H1 (cell line): ENCODE measurements around the gene ADK. TPM values are rescaled to one million over a fixed set of nuclear protein-coding genes. Genes with fewer than 3 reads are reported as not detected.

Experiments used
- CTCF ChIA-PET: fragments of 300-600 bp; sonication (Branson Sonifier 250); formaldehyde crosslinking; loops from one replicate; lab custom pipeline; 2021; ENCODE audit not compliant: partially characterized antibody; lab: Charles Lee
- POLR2A ChIA-PET: fragments of 300-600 bp; sonication (Branson Sonifier 250); formaldehyde crosslinking; loops from one replicate; lab custom pipeline; 2021; ENCODE audit warnings: inconsistent platforms; ENCODE audit not compliant: partially characterized antibody; lab: Charles Lee
- DNase-seq, 2 experiments: peaks; one replicate each; pipeline versions ENCODE4 v3.0.0 to v3.0.0-alpha.2; 2010 to 2022; ENCODE audit warnings: low spot score in 2 of 2, low read depth in 1 of 2, mixed read lengths in 1 of 2
- FAIRE-seq: peaks from 2 replicates; lab custom pipeline; 2011; peaks lifted over from hg19 to GRCh38; lab: Jason Lieb, UNC
- H2AFZ ChIP-seq: 2 replicates; pipeline ENCODE4 v1.8.1; 2012; ENCODE audit warnings: low read length, inconsistent platforms
- H2AK5ac ChIP-seq: 2 replicates; pipeline ENCODE4 v1.6.1; 2013; ENCODE audit warnings: low read depth, low read length
- H2BK120ac ChIP-seq: replicated peaks from 2 replicates; pipeline ENCODE3; 2013; ENCODE audit warnings: low read depth, low read length, inconsistent platforms
- H2BK12ac ChIP-seq: 2 replicates; pipeline ENCODE4 v1.6.1; 2013; ENCODE audit warnings: low read depth, low read length
- H2BK15ac ChIP-seq: 2 replicates; pipeline ENCODE4 v1.6.1; 2013; ENCODE audit warnings: low read length
- H2BK20ac ChIP-seq: 2 replicates; pipeline ENCODE4 v1.6.1; 2013; ENCODE audit warnings: low read length
- H2BK5ac ChIP-seq: 2 replicates; pipeline ENCODE4 v1.6.1; 2013; ENCODE audit warnings: low read depth, low read length
- H3K14ac ChIP-seq: 2 replicates; pipeline ENCODE4 v1.6.1; 2013; ENCODE audit warnings: inconsistent platforms; ENCODE audit not compliant: insufficient read length
- H3K18ac ChIP-seq: 2 replicates; pipeline ENCODE4 v1.6.1; 2013; ENCODE audit warnings: low read length; ENCODE audit errors: extremely low read depth
- H3K23ac ChIP-seq: 2 replicates; pipeline ENCODE4 v1.6.1; 2013; ENCODE audit warnings: inconsistent platforms; ENCODE audit not compliant: insufficient read length
- H3K23me2 ChIP-seq: 2 replicates; pipeline ENCODE4 v1.6.1; 2013; ENCODE audit warnings: low read depth, low read length
- H3K27ac ChIP-seq: 2 replicates; pipeline ENCODE4 v1.6.1; 2011; ENCODE audit warnings: low read depth, low read length, inconsistent platforms
- H3K27me3 ChIP-seq, 4 experiments: replicated peaks in 1 of 4; 1 replicate in 1 of 4; 2 replicates in 3 of 4; pipeline versions ENCODE4 v1.6.1 to v1.8.1; 2011 to 2013; ENCODE audit warnings: low read length in 3 of 4, mild to moderate bottlenecking in 3 of 4, inconsistent platforms in 2 of 4, mixed read lengths in 2 of 4, moderate library complexity in 1 of 4; ENCODE audit not compliant: control insufficient read depth in 3 of 4, insufficient read depth in 3 of 4; ENCODE audit errors: extremely low read depth in 1 of 4
- H3K36me3 ChIP-seq, 4 experiments: 2 replicates each; pipeline versions ENCODE4 v1.6.1 to v1.8.1; 2011 to 2013; ENCODE audit warnings: mild to moderate bottlenecking in 4 of 4, low read length in 3 of 4, moderate library complexity in 2 of 4, control low read depth in 1 of 4, inconsistent platforms in 1 of 4; ENCODE audit not compliant: insufficient read depth in 4 of 4, control insufficient read depth in 2 of 4
- H3K4ac ChIP-seq: replicated peaks from 2 replicates; pipeline ENCODE3; 2013; ENCODE audit warnings: low read length, low read depth, mixed read lengths, inconsistent platforms; ENCODE audit not compliant: insufficient read length
- H3K4me1 ChIP-seq, 4 experiments: replicated peaks in 1 of 4; 1 replicate in 1 of 4; 2 replicates in 3 of 4; pipeline versions ENCODE4 v1.6.1 to v1.8.1; 2011 to 2013; ENCODE audit warnings: low read length in 3 of 4, inconsistent platforms in 2 of 4, mixed read lengths in 1 of 4; ENCODE audit not compliant: insufficient read depth in 4 of 4, control insufficient read depth in 3 of 4
- H3K4me2 ChIP-seq, 2 experiments: 2 replicates each; pipeline versions ENCODE4 v1.6.1 to v1.8.1; 2011 to 2013; ENCODE audit warnings: low read depth in 2 of 2, low read length in 2 of 2, control low read depth in 1 of 2, inconsistent platforms in 1 of 2, mild to moderate bottlenecking in 1 of 2; ENCODE audit not compliant: insufficient read depth in 1 of 2
- H3K4me3 ChIP-seq, 4 experiments: fragments of 200-600, 300-600 bp in 1 of 4; sonication (generic), shearing (Covaris generic), sonication (Bioruptor Twin) in 1 of 4; 2 replicates each; pipeline versions ENCODE4 v1.5.1 to v1.8.1; 2011 to 2016; ENCODE audit warnings: low read length in 4 of 4, low read depth in 3 of 4, control low read depth in 2 of 4, inconsistent platforms in 2 of 4, mild to moderate bottlenecking in 2 of 4, mixed read lengths in 1 of 4, moderate library complexity in 1 of 4; ENCODE audit not compliant: insufficient read depth in 2 of 4; ENCODE audit errors: extremely low read depth in 1 of 4
- H3K56ac ChIP-seq: replicated peaks from 2 replicates; pipeline ENCODE3; 2013; ENCODE audit warnings: low read depth, mild to moderate bottlenecking, mixed read lengths, low read length, inconsistent platforms; ENCODE audit not compliant: insufficient read length
- H3K79me1 ChIP-seq: 2 replicates; pipeline ENCODE4 v1.6.1; 2013; ENCODE audit warnings: low read depth, low read length, control low read depth
- H3K79me2 ChIP-seq, 2 experiments: 2 replicates each; pipeline versions ENCODE4 v1.6.1 to v1.8.1; 2012 to 2013; ENCODE audit warnings: low read length in 2 of 2, mild to moderate bottlenecking in 2 of 2, inconsistent platforms in 1 of 2; ENCODE audit not compliant: insufficient read depth in 2 of 2, control insufficient read depth in 1 of 2
- H3K9ac ChIP-seq, 4 experiments: replicated peaks in 1 of 4; 1 replicate in 1 of 4; 2 replicates in 3 of 4; pipeline versions ENCODE4 v1.6.1 to v1.8.1; 2011 to 2013; ENCODE audit warnings: low read depth in 3 of 4, low read length in 3 of 4, control low read depth in 2 of 4, mild to moderate bottlenecking in 2 of 4, moderate library complexity in 2 of 4, inconsistent platforms in 1 of 4; ENCODE audit errors: extremely low read depth in 1 of 4
- H3K9me3 ChIP-seq, 2 experiments: 2 replicates each; pipeline versions ENCODE4 v1.6.1 to v1.8.1; 2012 to 2013; ENCODE audit warnings: mild to moderate bottlenecking in 2 of 2, moderate library complexity in 2 of 2, control low read depth in 1 of 2, inconsistent platforms in 1 of 2, low read depth in 1 of 2, low read length in 1 of 2, mixed read lengths in 1 of 2; ENCODE audit not compliant: insufficient read depth in 2 of 2
- H4K20me1 ChIP-seq, 2 experiments: replicated peaks in 1 of 2; 2 replicates each; pipeline versions ENCODE3 to v1.8.1; 2011 to 2013; ENCODE audit warnings: inconsistent platforms in 2 of 2, low read length in 2 of 2, mild to moderate bottlenecking in 1 of 2; ENCODE audit not compliant: insufficient read depth in 2 of 2, control insufficient read depth in 1 of 2
- H4K5ac ChIP-seq: 2 replicates; pipeline ENCODE4 v1.6.1; 2013; ENCODE audit warnings: low read length, low read depth, mixed read lengths, inconsistent platforms; ENCODE audit not compliant: insufficient read length
- H4K8ac ChIP-seq: 2 replicates; pipeline ENCODE4 v1.8.0; 2013; ENCODE audit warnings: mild to moderate bottlenecking, moderate library complexity, low read length, inconsistent platforms; ENCODE audit not compliant: insufficient read depth; ENCODE audit errors: extremely low read depth
- H4K91ac ChIP-seq: replicated peaks from 2 replicates; pipeline ENCODE3; 2013; ENCODE audit warnings: low read length, mixed read lengths, inconsistent platforms; ENCODE audit not compliant: insufficient read length
- CBX5 ChIP-seq: fragments of 300-800, 300-1000 bp; sonication (generic); IDR thresholded peaks from 2 replicates; pipeline ENCODE4 v1.7.1; 2016; ENCODE audit warnings: antibody characterized with exemption, low read length, low read depth
- CTBP2 ChIP-seq: IDR thresholded peaks from 2 replicates; pipeline ENCODE4 v1.7.0; 2011; ENCODE audit warnings: borderline replicate concordance, mild to moderate bottlenecking, moderate library complexity, mixed read lengths, low read length; ENCODE audit not compliant: insufficient read depth, insufficient read length
- HDAC2 ChIP-seq, 2 experiments: fragments of 300-600 bp in 1 of 2; sonication (generic) in 1 of 2; IDR thresholded peaks; 2 replicates each; pipeline ENCODE4 v1.6.1; 2011 to 2012; ENCODE audit warnings: low read depth in 2 of 2, low read length in 2 of 2, mild to moderate bottlenecking in 2 of 2, moderate library complexity in 2 of 2, borderline replicate concordance in 1 of 2, inconsistent platforms in 1 of 2
- NANOG ChIP-seq: IDR thresholded peaks from 2 replicates; pipeline ENCODE4 v1.6.1; 2011; ENCODE audit warnings: low read length, low read depth, mild to moderate bottlenecking, inconsistent platforms; ENCODE audit not compliant: insufficient read depth, poor library complexity, severe bottlenecking
- TCF12 ChIP-seq: IDR thresholded peaks from 2 replicates; pipeline ENCODE4 v1.6.1; 2011; ENCODE audit warnings: low read depth, mild to moderate bottlenecking, low read length
- ZNF274 ChIP-seq: IDR thresholded peaks from 2 replicates; pipeline ENCODE4 v1.7.0; 2012; ENCODE audit warnings: low read length, borderline replicate concordance; ENCODE audit errors: extremely low read depth
- WGBS, 2 experiments: shearing (Covaris generic) in 1 of 2; methylation state at CpG; one replicate each; pipeline versions ENCODE4 v1.1.6 to v1.1.7; 2013 to 2015; ENCODE audit warnings: low lambda C conversion rate in 2 of 2, mixed read lengths in 2 of 2, inconsistent platforms in 1 of 2, low coverage in 1 of 2, missing lambda C conversion rate in 1 of 2; ENCODE audit not compliant: insufficient replicate concordance in 2 of 2, insufficient coverage in 1 of 2, insufficient read length in 1 of 2; ENCODE audit errors: extremely low coverage in 1 of 2, missing lambda C conversion rate in 1 of 2; 5-methylcytosine and 5-hydroxymethylcytosine counted together
- polyA plus RNA-seq, 7 experiments: library from polyadenylated mRNA; depleted of rRNA in 3 of 7; stranded (reverse) in 5 of 7; unstranded in 2 of 7; fragments of >200 nt in 5 of 7; fragments of 200-250 nt in 2 of 7; gene quantifications; 1 replicate in 5 of 7; 2 replicates in 1 of 7; 4 replicates in 1 of 7; pipeline versions ENCODE4 v1.2.1 to v1.2.3, GENCODE V29; 2011 to 2013; ENCODE audit warnings: missing spikeins in 2 of 7, mixed read lengths in 2 of 7
- total RNA-seq: library from RNA; stranded (reverse); fragmentation: NEBNext Ultra II Directional; extraction: Animal tissue kit (Norgen Biotek cat#: 25700); gene quantifications from 2 replicates; pipeline ENCODE4 v1.2.1, GENCODE V29; 2021

Gene ADK
- total and polyA plus RNA-seq, 2 of the 8 experiments (the other 6 are each of a cell fraction or from before 2014, with no cell fraction given) = 12.3 to 42.4 TPM

- ChIA-PET CTCF (interaction anchor here (1.3 kb wide), 1 partner anchor 68 kb away, joined by 3 read pairs; no protein-coding TSS in a partner anchor), POLR2A (interaction anchor here (0.8 to 1.6 kb wide), 2 partner anchors 33 to 35 kb away, joined by 3 to 5 read pairs; no protein-coding TSS in a partner anchor)
- Histone ChIP-seq H3K14ac (no peak overlapping the region), H4K91ac (no peak overlapping the region), H3K79me1 (peaks cover 2% of the 10 kb centered on the region), H2BK15ac (no peak overlapping the region), H3K9ac (no peak overlapping the region), H2BK5ac (no peak overlapping the region), H4K5ac (no peak overlapping the region), H3K36me3 (no peaks in the 10 kb centered on the region), H4K8ac (no peak overlapping the region), H3K4ac (no peak overlapping the region), H3K23me2 (peaks cover 6% of the 10 kb centered on the region), H3K9me3 (no peaks in the 10 kb centered on the region), H3K4me2 (no peak overlapping the region), H2BK20ac (no peak overlapping the region), H3K18ac (no peak overlapping the region), H2AK5ac (no peak overlapping the region), H3K56ac (no peak overlapping the region), H2BK120ac (no peak overlapping the region), H3K23ac (no peak overlapping the region), H2BK12ac (no peak overlapping the region), H2AFZ (no peak overlapping the region), H4K20me1 (peaks cover 1 to 5% of the 10 kb centered on the region in 2 experiments), H3K4me3 (no peak overlapping the region), H3K4me1 (peaks cover 0 to 2% (median under 1%) of the 10 kb centered on the region in 4 experiments; a peak in 1 of 7 replicates), H3K27ac (no peak overlapping the region), H3K27me3 (no peaks in the 10 kb centered on the region), H3K79me2 (peaks cover 0 to 37% of the 10 kb centered on the region in 2 experiments; a peak in 2 of 4 replicates)
- DNase-seq (no peak), FAIRE-seq (no peak)
- WGBS, 2 experiments = 90% methylated on average over 2 of the region's 2 CpGs; no CpG with 5 or more reads in 1 of the 2 experiments
- TF ChIP-seq CBX5 (no peak), NANOG (no peak), ZNF274 (no peak), HDAC2 (IDR thresholded peaks at IDR 0.05; ENCODE audit: borderline replicate concordance in 1 of 2, low read depth in 2 of 2, low read length in 2 of 2) (no peak), CTBP2 (no peak), TCF12 (no peak)
These were observed 5.9 kb upstream of the ADK start for GRCh38 chr10:74145133-74145532.
